SK-N-SH (cell line): Measurements from ENCODE around the gene HAUS5. TPM values are rescaled to one million over a fixed set of nuclear protein-coding genes. Genes with fewer than 3 reads are reported as not detected.

Source experiments
- CTCF ChIA-PET: fragments of 300-600, 350-600 bp; formaldehyde crosslinking; extraction: SDS; loops from one replicate; lab custom pipeline; 2021; lab: Yijun Ruan, JAX
- POLR2A ChIA-PET: fragments of 350-600 bp; sonication (Branson Sonifier 250); formaldehyde crosslinking; extraction: SDS; loops from one replicate; lab custom pipeline; 2020; ENCODE audit warnings: antibody characterized with exemption, inconsistent platforms; lab: Yijun Ruan, JAX
- DNase-seq: peaks from one replicate; pipeline ENCODE4 v3.0.0; 2012
- H2AFZ ChIP-seq: fragments of 200-600 bp; sonication (generic); 2 replicates; pipeline ENCODE4 v1.8.1; 2016; ENCODE audit warnings: antibody characterized with exemption, mild to moderate bottlenecking, low read depth
- H3F3A ChIP-seq: fragments of 200-600 bp; sonication (generic); replicated peaks from 2 replicates; pipeline ENCODE3; 2016; ENCODE audit warnings: antibody characterized with exemption, mild to moderate bottlenecking; ENCODE audit not compliant: insufficient read depth
- H3K27ac ChIP-seq, 2 experiments: fragments of 200-500 bp in 1 of 2; fragments of 200-600 bp in 1 of 2; sonication (Bioruptor generic) in 1 of 2; sonication (generic), shearing (Covaris generic) in 1 of 2; 2 replicates each; pipeline versions ENCODE4 v1.5.1 to v1.6.1; 2014 to 2016; ENCODE audit warnings: low read depth in 2 of 2, inconsistent platforms in 1 of 2, low read length in 1 of 2, mild to moderate bottlenecking in 1 of 2, mixed read lengths in 1 of 2
- H3K27me3 ChIP-seq: fragments of 200-600 bp; sonication (generic), shearing (Covaris generic); 2 replicates; pipeline ENCODE4 v1.6.1; 2016; ENCODE audit warnings: mixed run types; ENCODE audit not compliant: insufficient read depth
- H3K36me3 ChIP-seq, 2 experiments: fragments of 200-500 bp in 1 of 2; fragments of 200-600 bp in 1 of 2; sonication (Bioruptor generic) in 1 of 2; sonication (generic) in 1 of 2; replicated peaks in 1 of 2; 2 replicates each; pipeline versions ENCODE3 to v1.5.1; 2014 to 2016; ENCODE audit warnings: low read length in 1 of 2, mild to moderate bottlenecking in 1 of 2; ENCODE audit not compliant: insufficient read depth in 2 of 2, control insufficient read depth in 1 of 2
- H3K4me1 ChIP-seq, 2 experiments: fragments of 200-500 bp in 1 of 2; fragments of 200-600 bp in 1 of 2; sonication (Bioruptor generic) in 1 of 2; sonication (generic), shearing (Covaris generic) in 1 of 2; 2 replicates each; pipeline versions ENCODE4 v1.5.1 to v1.6.1; 2014 to 2016; ENCODE audit warnings: low read depth in 1 of 2, low read length in 1 of 2, mixed run types in 1 of 2; ENCODE audit not compliant: insufficient read depth in 2 of 2, control insufficient read depth in 1 of 2
- H3K4me2 ChIP-seq: fragments of 200-600 bp; sonication (generic), shearing (Covaris generic); 2 replicates; pipeline ENCODE4 v1.6.1; 2017; ENCODE audit warnings: mixed run types
- H3K4me3 ChIP-seq, 2 experiments: fragments of 200-500 bp in 1 of 2; fragments of 200-600 bp in 1 of 2; sonication (Bioruptor generic) in 1 of 2; sonication (generic), shearing (Covaris generic) in 1 of 2; 2 replicates each; pipeline versions ENCODE4 v1.5.1 to v1.8.1; 2014 to 2016; ENCODE audit warnings: low read depth in 2 of 2, inconsistent platforms in 1 of 2, low read length in 1 of 2, mild to moderate bottlenecking in 1 of 2, mixed read lengths in 1 of 2, moderate library complexity in 1 of 2
- H3K79me2 ChIP-seq: fragments of 200-600 bp; sonication (generic); 2 replicates; pipeline ENCODE4 v1.8.1; 2017; ENCODE audit warnings: mild to moderate bottlenecking; ENCODE audit not compliant: insufficient read depth
- H3K9ac ChIP-seq: fragments of 200-600 bp; sonication (generic); 2 replicates; pipeline ENCODE4 v1.6.1; 2017; ENCODE audit warnings: mixed run types
- H3K9me2 ChIP-seq: fragments of 200-600 bp; sonication (generic); 2 replicates; pipeline ENCODE4 v1.6.1; 2017; ENCODE audit warnings: mixed run types
- H3K9me3 ChIP-seq: fragments of 200-600 bp; sonication (generic); 2 replicates; pipeline ENCODE4 v1.6.1; 2017; ENCODE audit warnings: mixed run types, mild to moderate bottlenecking, moderate library complexity
- H4K20me1 ChIP-seq: fragments of 200-600 bp; sonication (generic); 2 replicates; pipeline ENCODE4 v1.6.1; 2017; ENCODE audit warnings: mild to moderate bottlenecking, mixed run types; ENCODE audit not compliant: insufficient read depth
- CHD2 ChIP-seq: fragments of 150-350 bp; IDR thresholded peaks from 2 replicates; pipeline ENCODE4 v1.6.1; 2018; ENCODE audit warnings: low read length; ENCODE audit not compliant: partially characterized antibody
- ELF1 ChIP-seq: IDR thresholded peaks from 2 replicates; pipeline ENCODE4 v1.4.0; 2012
- EP300 ChIP-seq, 2 experiments: IDR thresholded peaks; 2 replicates each; pipeline versions ENCODE4 v1.4.0 to v1.6.1; 2012; ENCODE audit warnings: borderline replicate concordance in 1 of 2, low read depth in 1 of 2, low read length in 1 of 2
- FOSL2 ChIP-seq: IDR thresholded peaks from 2 replicates; pipeline ENCODE4 v1.4.0; 2012; ENCODE audit warnings: low read depth, mild to moderate bottlenecking, moderate library complexity, borderline replicate concordance
- FOXJ3 ChIP-seq: sonication (generic); formaldehyde crosslinking; IDR thresholded peaks from 2 replicates; pipeline ENCODE4 v1.5.1; 2020; ENCODE audit warnings: mild to moderate bottlenecking, missing genetic modification reagents
- MXI1 ChIP-seq: IDR thresholded peaks from 2 replicates; pipeline ENCODE4 v1.6.1; 2012; ENCODE audit warnings: mild to moderate bottlenecking, low read depth, low read length, improper control_type of control experiment
- NRF1 ChIP-seq: IDR thresholded peaks from 2 replicates; pipeline ENCODE4 v1.6.1; 2012; ENCODE audit warnings: low read depth, mild to moderate bottlenecking, low read length
- SMC3 ChIP-seq: IDR thresholded peaks from 2 replicates; pipeline ENCODE4 v1.6.1; 2012; ENCODE audit warnings: low read depth, low read length, improper control_type of control experiment
- WGBS: methylation state at CpG from one replicate; pipeline ENCODE4 v1.1.6; 2017; ENCODE audit warnings: low lambda C conversion rate; 5-methylcytosine and 5-hydroxymethylcytosine counted together
- polyA plus RNA-seq, 3 experiments: library from polyadenylated mRNA; depleted of rRNA; stranded (reverse); fragments of >200 nt; gene quantifications; 2 replicates each; pipeline ENCODE4 v1.2.3, GENCODE V29; 2012
- TF ChIP-seq, protein P1 (sequence below): IDR thresholded peaks from 2 replicates; pipeline ENCODE4; 2012
- TF ChIP-seq, protein P2 (sequence below): fragments of 200-600 bp; sonication (generic); IDR thresholded peaks from 2 replicates; pipeline ENCODE4 v1.6.1; 2017; ENCODE audit warnings: antibody characterized with exemption, mild to moderate bottlenecking, moderate library complexity
- TF ChIP-seq, protein P3 (sequence below): fragments of 150-350 bp; IDR thresholded peaks from 2 replicates; pipeline ENCODE4 v1.6.1; 2016; ENCODE audit warnings: mild to moderate bottlenecking, low read depth, low read length
- TF ChIP-seq, protein P4 (sequence below): IDR thresholded peaks from 2 replicates; pipeline ENCODE4 v1.4.0; 2012; ENCODE audit warnings: low read depth, borderline replicate concordance

The HAUS5 gene
- polyA plus RNA-seq, 1 of the 3 experiments (the other 2 are of a cell fraction): 7.1 TPM

DNA sequence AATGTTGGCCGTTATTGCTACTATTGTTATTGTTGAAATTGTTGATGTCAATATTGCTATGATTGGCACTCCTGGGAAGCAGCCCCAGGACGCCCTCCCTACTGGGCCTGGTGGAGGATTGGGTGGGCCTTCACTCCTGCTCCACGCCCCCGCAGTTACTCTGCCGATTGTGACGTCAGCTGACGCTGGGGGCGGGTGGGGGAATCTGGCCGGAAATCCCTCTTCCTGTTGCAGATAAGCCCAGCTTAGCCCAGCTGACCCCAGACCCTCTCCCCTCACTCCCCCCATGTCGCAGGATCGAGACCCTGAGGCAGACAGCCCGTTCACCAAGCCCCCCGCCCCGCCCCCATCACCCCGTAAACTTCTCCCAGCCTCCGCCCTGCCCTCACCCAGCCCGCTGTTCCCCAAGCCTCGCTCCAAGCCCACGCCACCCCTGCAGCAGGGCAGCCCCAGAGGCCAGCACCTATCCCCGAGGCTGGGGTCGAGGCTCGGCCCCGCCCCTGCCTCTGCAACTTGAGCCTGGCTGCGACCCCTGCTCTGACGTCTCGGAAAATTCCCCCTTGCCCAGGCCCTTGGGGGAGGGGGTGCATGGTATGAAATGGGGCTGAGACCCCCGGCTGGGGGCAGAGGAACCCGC is 29.1 kb downstream of the HAUS5 start, which contains the start of gene ETV2:
Gene ETV2, plus strand, starts transcription at position 231 of the 637 bp plus-strand sequence. CDS start 716 bp downstream, outside the sequence.
- Histone ChIP-seq H3K9me2 (no peaks in the 10 kb centered on the region), H3K79me2 (no peaks in the 10 kb centered on the region), H3K9me3 (no peaks in the 10 kb centered on the region), H3F3A (peaks cover 26% of the 10 kb centered on the region), H3K4me2 (no peak within 1 kb of the TSS), H3K27ac (no peak within 1 kb of the TSS), H3K36me3 (peaks cover 0 to 13% of the 10 kb centered on the region in 2 experiments), H4K20me1 (no peaks in the 10 kb centered on the region), H3K9ac (no peak within 1 kb of the TSS), H3K4me3 (no peak within 1 kb of the TSS), H3K4me1 (peaks cover 2 to 19% of the 10 kb centered on the region in 2 experiments; a peak in 1 of 4 replicates), H3K27me3 (no peaks in the 10 kb centered on the region), H2AFZ (no peak within 1 kb of the TSS)
- POLR2A ChIA-PET: no interaction called here
- CTCF ChIA-PET: no interaction called here
- 69% methylated on average over 27 of the region's 28 CpGs for WGBS
- peak; percentile 55 for DNase-seq
- TF ChIP-seq NRF1 (no peak), MXI1 (no peak), ELF1 (no peak), FOXJ3 (no peak), CHD2 (no peak), FOSL2 (no peak), EP300 (IDR thresholded peaks at IDR 0.05; ENCODE audit: borderline replicate concordance in 1 of 2, low read depth in 1 of 2, low read length in 1 of 2) (no peak), SMC3 (no peak)
- TF ChIP-seq, protein P1, sequence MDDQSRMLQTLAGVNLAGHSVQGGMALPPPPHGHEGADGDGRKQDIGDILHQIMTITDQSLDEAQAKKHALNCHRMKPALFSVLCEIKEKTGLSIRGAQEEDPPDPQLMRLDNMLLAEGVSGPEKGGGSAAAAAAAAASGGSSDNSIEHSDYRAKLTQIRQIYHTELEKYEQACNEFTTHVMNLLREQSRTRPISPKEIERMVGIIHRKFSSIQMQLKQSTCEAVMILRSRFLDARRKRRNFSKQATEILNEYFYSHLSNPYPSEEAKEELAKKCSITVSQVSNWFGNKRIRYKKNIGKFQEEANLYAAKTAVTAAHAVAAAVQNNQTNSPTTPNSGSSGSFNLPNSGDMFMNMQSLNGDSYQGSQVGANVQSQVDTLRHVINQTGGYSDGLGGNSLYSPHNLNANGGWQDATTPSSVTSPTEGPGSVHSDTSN: no peak
- TF ChIP-seq, protein P2, sequence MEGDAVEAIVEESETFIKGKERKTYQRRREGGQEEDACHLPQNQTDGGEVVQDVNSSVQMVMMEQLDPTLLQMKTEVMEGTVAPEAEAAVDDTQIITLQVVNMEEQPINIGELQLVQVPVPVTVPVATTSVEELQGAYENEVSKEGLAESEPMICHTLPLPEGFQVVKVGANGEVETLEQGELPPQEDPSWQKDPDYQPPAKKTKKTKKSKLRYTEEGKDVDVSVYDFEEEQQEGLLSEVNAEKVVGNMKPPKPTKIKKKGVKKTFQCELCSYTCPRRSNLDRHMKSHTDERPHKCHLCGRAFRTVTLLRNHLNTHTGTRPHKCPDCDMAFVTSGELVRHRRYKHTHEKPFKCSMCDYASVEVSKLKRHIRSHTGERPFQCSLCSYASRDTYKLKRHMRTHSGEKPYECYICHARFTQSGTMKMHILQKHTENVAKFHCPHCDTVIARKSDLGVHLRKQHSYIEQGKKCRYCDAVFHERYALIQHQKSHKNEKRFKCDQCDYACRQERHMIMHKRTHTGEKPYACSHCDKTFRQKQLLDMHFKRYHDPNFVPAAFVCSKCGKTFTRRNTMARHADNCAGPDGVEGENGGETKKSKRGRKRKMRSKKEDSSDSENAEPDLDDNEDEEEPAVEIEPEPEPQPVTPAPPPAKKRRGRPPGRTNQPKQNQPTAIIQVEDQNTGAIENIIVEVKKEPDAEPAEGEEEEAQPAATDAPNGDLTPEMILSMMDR: no peak
- TF ChIP-seq, protein P3, sequence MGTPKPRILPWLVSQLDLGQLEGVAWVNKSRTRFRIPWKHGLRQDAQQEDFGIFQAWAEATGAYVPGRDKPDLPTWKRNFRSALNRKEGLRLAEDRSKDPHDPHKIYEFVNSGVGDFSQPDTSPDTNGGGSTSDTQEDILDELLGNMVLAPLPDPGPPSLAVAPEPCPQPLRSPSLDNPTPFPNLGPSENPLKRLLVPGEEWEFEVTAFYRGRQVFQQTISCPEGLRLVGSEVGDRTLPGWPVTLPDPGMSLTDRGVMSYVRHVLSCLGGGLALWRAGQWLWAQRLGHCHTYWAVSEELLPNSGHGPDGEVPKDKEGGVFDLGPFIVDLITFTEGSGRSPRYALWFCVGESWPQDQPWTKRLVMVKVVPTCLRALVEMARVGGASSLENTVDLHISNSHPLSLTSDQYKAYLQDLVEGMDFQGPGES: no peak
- TF ChIP-seq, protein P4, sequence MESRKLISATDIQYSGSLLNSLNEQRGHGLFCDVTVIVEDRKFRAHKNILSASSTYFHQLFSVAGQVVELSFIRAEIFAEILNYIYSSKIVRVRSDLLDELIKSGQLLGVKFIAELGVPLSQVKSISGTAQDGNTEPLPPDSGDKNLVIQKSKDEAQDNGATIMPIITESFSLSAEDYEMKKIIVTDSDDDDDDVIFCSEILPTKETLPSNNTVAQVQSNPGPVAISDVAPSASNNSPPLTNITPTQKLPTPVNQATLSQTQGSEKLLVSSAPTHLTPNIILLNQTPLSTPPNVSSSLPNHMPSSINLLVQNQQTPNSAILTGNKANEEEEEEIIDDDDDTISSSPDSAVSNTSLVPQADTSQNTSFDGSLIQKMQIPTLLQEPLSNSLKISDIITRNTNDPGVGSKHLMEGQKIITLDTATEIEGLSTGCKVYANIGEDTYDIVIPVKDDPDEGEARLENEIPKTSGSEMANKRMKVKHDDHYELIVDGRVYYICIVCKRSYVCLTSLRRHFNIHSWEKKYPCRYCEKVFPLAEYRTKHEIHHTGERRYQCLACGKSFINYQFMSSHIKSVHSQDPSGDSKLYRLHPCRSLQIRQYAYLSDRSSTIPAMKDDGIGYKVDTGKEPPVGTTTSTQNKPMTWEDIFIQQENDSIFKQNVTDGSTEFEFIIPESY: no peak
